Adrenal gland (tissue), 5 donors: ENCODE data around the gene RIT2.

Experiments
- POLR2A ChIP-seq, 2 donors: fragments of 450-650 bp; IDR thresholded peaks; one replicate each; pipeline ENCODE4 v1.6.1; 2017; ENCODE audit warnings: antibody characterized with exemption in 2 of 2, mild to moderate bottlenecking in 2 of 2, moderate library complexity in 1 of 2
- TF ChIP-seq, protein P1 (sequence below), 6 experiments: fragments of 450-650 bp in 4 of 6; fragments of 200-600 bp in 2 of 6; sonication (generic) in 1 of 6; IDR thresholded peaks; 1 replicate in 5 of 6; 2 replicates in 1 of 6; pipeline versions ENCODE4 v1.5.1 to v1.8.0; 2016 to 2021; ENCODE audit warnings: antibody characterized with exemption in 6 of 6, mild to moderate bottlenecking in 2 of 6, moderate library complexity in 1 of 6
- donor health status: DM: no; HTN: no; CAD: no.

DNA sequence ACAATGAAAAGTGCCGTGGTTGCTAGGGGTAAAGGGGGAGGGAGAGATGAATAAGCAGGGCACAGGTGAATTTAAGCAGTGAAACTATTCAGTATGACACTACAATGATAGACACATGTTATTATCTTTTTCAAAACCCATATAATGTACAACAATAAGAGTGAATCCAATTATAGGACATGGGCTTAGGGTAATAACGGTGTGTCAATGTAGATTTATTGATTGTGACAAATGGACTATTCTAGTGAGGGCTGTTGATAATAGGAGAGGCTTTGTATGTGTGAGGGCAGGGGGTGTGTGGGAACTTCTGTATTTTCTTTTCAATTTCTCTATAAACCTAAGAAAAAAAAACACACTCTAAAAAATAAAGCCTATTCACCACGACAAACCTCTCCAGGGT is 223.8 kb downstream of the RIT2 start:
- TF ChIP-seq, protein P1, sequence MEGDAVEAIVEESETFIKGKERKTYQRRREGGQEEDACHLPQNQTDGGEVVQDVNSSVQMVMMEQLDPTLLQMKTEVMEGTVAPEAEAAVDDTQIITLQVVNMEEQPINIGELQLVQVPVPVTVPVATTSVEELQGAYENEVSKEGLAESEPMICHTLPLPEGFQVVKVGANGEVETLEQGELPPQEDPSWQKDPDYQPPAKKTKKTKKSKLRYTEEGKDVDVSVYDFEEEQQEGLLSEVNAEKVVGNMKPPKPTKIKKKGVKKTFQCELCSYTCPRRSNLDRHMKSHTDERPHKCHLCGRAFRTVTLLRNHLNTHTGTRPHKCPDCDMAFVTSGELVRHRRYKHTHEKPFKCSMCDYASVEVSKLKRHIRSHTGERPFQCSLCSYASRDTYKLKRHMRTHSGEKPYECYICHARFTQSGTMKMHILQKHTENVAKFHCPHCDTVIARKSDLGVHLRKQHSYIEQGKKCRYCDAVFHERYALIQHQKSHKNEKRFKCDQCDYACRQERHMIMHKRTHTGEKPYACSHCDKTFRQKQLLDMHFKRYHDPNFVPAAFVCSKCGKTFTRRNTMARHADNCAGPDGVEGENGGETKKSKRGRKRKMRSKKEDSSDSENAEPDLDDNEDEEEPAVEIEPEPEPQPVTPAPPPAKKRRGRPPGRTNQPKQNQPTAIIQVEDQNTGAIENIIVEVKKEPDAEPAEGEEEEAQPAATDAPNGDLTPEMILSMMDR (IDR thresholded peaks at IDR 0.05) = no peak
- TF ChIP-seq POLR2A (IDR thresholded peaks at IDR 0.05) = no peak
